ENCODE measurements around the gene SARDH.

- TF ChIP-seq POLR2A (IDR thresholded peaks at IDR 0.05; ENCODE audit: low read depth, low read length): no peak
- TF ChIP-seq POLR2AphosphoS5 (IDR thresholded peaks at IDR 0.05; ENCODE audit: low read depth, low read length): no peak
Observed at GRCh38 chr9:133787754-133788025, 49.5 kb upstream of the SARDH start.
